Psoas muscle (tissue), 8 donors: ENCODE data around the gene RAB33B. TPM values are rescaled to one million over a fixed set of nuclear protein-coding genes. Genes with fewer than 3 reads are reported as not detected.

Experiments
- ATAC-seq, 4 donors: fragments of 200-7000 bp; cut with Tn5 transposase; one replicate each; pipeline ENCODE4 v1.9.1; 2020; ENCODE audit warnings: moderate library complexity in 3 of 4, mild to moderate bottlenecking in 2 of 4
- DNase-seq, 2 donors: peaks; one replicate each; pipeline ENCODE4 v3.0.0-alpha.2; 2020
- H3K27ac ChIP-seq: fragments of 200-600 bp; one replicate; pipeline ENCODE4 v1.8.0; 2022
- H3K27me3 ChIP-seq, 3 donors: fragments of 200-600 bp in 1 of 3; one replicate each; pipeline versions ENCODE4 v1.6.1 to v1.8.0; 2013 to 2022; ENCODE audit warnings: low read length in 2 of 3, mild to moderate bottlenecking in 2 of 3, moderate library complexity in 1 of 3; ENCODE audit not compliant: insufficient read depth in 3 of 3
- H3K36me3 ChIP-seq, 2 donors: fragments of 200-600 bp in 1 of 2; one replicate each; pipeline versions ENCODE4 v1.6.1 to v1.8.0; 2013 to 2022; ENCODE audit warnings: low read depth in 1 of 2, mild to moderate bottlenecking in 1 of 2, moderate library complexity in 1 of 2; ENCODE audit not compliant: insufficient read depth in 1 of 2
- H3K4me1 ChIP-seq: fragments of 200-600 bp; one replicate; pipeline ENCODE4 v1.8.0; 2022
- H3K4me3 ChIP-seq: fragments of 200-600 bp; one replicate; pipeline ENCODE4 v1.8.0; 2022; ENCODE audit warnings: mild to moderate bottlenecking
- H3K9me3 ChIP-seq: fragments of 200-600 bp; one replicate; pipeline ENCODE4 v1.8.0; 2022
- WGBS, 3 donors: extraction: QIAGEN DNeasy Blood & Tissue Kit; methylation state at CpG; one replicate each; pipeline versions ENCODE4 v1.1.6 to v1.1.7; 2013; 5-methylcytosine and 5-hydroxymethylcytosine counted together
- intact Hi-C, 2 donors: fragments of 100-400 bp; cut with DNase I; formaldehyde crosslinking; loops; one replicate each; pipeline versions ENCODE4 v1.11.0 to v1.14.2; 2022
- polyA plus RNA-seq, 3 donors: library from polyadenylated mRNA; stranded (reverse); fragments of 200-250 nt; gene quantifications; one replicate each; pipeline ENCODE4 v1.2.3, GENCODE V29; 2013
- total RNA-seq, 4 donors: library from RNA; stranded (reverse); fragmentation: NEBNext Ultra II Directional in 2 of 4; extraction: Animal tissue kit (Norgen Biotek cat#: 25700) in 2 of 4; gene quantifications; one replicate each; pipeline versions ENCODE4 v1.2.1 to v1.2.4, GENCODE V29; 2021 to 2023
- TF ChIP-seq, protein P1 (sequence below): fragments of 200-600 bp; IDR thresholded peaks from one replicate; pipeline ENCODE4 v1.8.0; 2022; ENCODE audit warnings: antibody characterized with exemption
- donor health status: healthy with polysubstance abuse.
- donor health status: DM: no; HTN: no; CAD: no; lungs with moderate emphysema.
- donor health status: Bipolar disorder and iron deficiency.
- donor health status: healthy.
- donor health status: DM: yes; HTN: yes; CAD: no.
- donor health status: DM: no; HTN: no; CAD: no.
- donor health status: DM: no; HTN: no; CAD: no.
- donor health status: DM: yes; HTN: yes; CAD: no.

RAB33B gene
- total and polyA plus RNA-seq, 7 donors = 1.3 to 4.0 (median 3.4) TPM

DNA sequence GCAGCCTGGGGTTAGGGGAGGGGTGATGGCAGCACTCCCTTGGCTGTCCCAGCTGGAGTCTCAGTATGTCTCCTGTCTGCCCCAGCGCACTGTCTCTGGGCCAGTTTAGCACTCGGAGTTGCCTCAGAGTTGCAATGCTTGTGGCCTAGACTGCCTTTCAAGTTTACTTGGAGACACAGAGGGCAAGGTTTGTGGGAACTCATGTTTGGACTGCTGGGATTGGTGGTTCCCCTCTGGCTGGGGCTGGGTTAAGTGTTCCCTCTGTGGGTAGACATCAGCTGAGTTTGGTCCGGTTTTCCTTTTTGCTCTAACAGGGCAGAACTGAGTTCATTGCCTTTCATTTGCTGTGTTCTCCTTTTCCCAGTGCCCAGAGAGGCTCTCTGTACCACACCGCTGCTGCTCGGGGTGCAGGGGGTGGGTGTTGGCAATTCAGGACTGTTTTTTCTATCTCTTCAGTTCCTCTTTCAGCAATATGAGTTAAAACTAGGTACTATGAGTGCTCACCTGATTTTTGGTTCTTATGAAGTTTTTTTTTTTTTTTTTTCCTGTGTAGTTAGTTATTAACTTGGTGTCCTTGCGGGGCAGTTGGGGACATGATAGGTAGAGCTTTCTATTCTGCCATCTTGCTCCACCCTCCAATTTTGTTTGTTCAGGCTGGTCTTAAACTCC lies 17.2 kb downstream of the RAB33B start:
- peaks cover 4 to 20% of the 10 kb centered on the region in 2 donors for H3K36me3 ChIP-seq
- 95 to 96% (median 96%) methylated on average over 6 of the region's 6 CpGs for WGBS, 3 donors
- no peak for ATAC-seq
- H3K9me3 ChIP-seq = peaks cover 12% of the 10 kb centered on the region
- no peak for DNase-seq
- no peak overlapping the region for H3K27ac ChIP-seq
- H3K4me1 ChIP-seq = no peaks in the 10 kb centered on the region
- no peak overlapping the region for H3K4me3 ChIP-seq
- H3K27me3 ChIP-seq = no peaks in the 10 kb centered on the region
- TF ChIP-seq, protein P1, sequence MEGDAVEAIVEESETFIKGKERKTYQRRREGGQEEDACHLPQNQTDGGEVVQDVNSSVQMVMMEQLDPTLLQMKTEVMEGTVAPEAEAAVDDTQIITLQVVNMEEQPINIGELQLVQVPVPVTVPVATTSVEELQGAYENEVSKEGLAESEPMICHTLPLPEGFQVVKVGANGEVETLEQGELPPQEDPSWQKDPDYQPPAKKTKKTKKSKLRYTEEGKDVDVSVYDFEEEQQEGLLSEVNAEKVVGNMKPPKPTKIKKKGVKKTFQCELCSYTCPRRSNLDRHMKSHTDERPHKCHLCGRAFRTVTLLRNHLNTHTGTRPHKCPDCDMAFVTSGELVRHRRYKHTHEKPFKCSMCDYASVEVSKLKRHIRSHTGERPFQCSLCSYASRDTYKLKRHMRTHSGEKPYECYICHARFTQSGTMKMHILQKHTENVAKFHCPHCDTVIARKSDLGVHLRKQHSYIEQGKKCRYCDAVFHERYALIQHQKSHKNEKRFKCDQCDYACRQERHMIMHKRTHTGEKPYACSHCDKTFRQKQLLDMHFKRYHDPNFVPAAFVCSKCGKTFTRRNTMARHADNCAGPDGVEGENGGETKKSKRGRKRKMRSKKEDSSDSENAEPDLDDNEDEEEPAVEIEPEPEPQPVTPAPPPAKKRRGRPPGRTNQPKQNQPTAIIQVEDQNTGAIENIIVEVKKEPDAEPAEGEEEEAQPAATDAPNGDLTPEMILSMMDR = no peak
- intact Hi-C loops = no loop called here

DNA sequence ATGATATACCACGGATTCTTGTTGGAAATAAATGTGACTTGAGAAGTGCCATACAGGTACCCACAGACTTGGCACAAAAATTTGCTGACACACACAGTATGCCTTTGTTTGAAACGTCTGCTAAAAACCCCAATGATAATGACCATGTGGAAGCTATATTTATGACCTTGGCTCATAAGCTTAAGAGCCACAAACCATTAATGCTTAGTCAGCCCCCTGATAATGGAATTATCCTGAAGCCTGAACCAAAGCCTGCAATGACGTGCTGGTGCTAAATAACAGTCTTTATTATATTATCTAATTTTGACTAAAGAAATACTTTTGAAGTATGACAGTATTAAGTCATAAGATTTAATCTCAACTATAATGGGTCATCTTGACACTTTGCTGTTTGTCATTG lies 18.9 kb downstream of the RAB33B start:
- Histone ChIP-seq H3K4me3 (no peak overlapping the region), H3K27me3 (no peaks in the 10 kb centered on the region), H3K9me3 (peaks cover 12% of the 10 kb centered on the region), H3K36me3 (peaks cover 4 to 20% of the 10 kb centered on the region in 2 donors), H3K27ac (no peak overlapping the region), H3K4me1 (no peaks in the 10 kb centered on the region)
- TF ChIP-seq, protein P1 = no peak
- ATAC-seq = no peak
- 68 to 73% (median 70%) methylated on average over 3 of the region's 3 CpGs for WGBS, 3 donors
- no peak for DNase-seq
- intact Hi-C loops = no loop called here

DNA sequence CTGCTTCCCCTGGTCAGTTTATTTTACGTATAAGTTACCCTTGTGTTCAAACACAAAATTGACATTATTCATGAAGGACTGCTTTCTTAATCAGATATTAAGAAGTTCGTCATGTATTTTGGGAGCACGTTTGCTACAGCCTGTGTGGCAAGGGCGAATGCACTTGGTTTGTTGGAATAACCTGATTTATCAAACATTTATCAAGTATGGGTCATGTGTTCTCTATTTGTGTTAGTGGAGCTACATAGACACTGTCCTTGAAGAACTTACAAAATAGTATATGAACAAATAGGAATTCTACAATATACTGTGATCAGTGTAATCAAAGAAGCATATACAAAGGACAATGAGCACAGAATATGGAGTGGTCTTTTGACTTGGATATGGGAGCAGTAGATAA lies 22.4 kb downstream of the RAB33B start:
- H3K36me3 ChIP-seq = peaks cover 4 to 20% of the 10 kb centered on the region in 2 donors
- ATAC-seq (no peak), DNase-seq (no peak)
- TF ChIP-seq, protein P1 = no peak
- no peaks in the 10 kb centered on the region for H3K27me3 ChIP-seq
- no peak overlapping the region for H3K27ac ChIP-seq
- intact Hi-C loops = no loop called here
- H3K4me1 ChIP-seq = no peaks in the 10 kb centered on the region
- H3K4me3 ChIP-seq = no peak overlapping the region
- WGBS, 3 donors = 95 to 97% (median 96%) methylated on average over 4 of the region's 4 CpGs
- H3K9me3 ChIP-seq = no peaks in the 10 kb centered on the region

DNA sequence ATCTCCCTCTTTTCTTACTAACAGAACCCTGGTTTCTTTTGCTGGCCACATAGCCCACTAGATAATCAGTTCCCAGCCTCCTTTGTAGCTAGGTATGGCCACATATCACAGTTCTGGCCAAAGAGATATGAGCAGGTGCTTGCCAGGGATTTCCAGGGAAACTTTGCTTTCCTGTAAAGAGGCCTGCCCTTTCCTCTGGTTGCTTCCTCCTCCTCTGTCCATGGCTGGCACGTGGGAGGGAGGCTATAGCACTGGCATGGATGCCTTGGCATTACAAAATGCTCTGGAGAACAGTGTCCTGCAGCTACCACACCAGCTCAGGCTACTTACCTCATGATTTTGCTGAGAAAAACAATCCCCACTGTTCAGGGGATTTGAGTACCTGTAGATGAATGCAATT lies 27.5 kb downstream of the RAB33B start:
- no peak for ATAC-seq

More for the DNA sequence above, 27.5 kb downstream of the RAB33B start:
- Histone ChIP-seq H3K4me3 (no peak overlapping the region), H3K27ac (no peak overlapping the region), H3K9me3 (no peaks in the 10 kb centered on the region), H3K27me3 (no peaks in the 10 kb centered on the region), H3K36me3 (no peaks in the 10 kb centered on the region), H3K4me1 (no peaks in the 10 kb centered on the region)
- no peak for DNase-seq
- TF ChIP-seq, protein P1 = no peak
- WGBS, 3 donors = 13 to 75% (median 46%) methylated on average over 1 of the region's 1 CpG
- intact Hi-C loops = no loop called here
